Uterus (tissue), 4 donors: ENCODE results near the gene TRUB2. TPM values are rescaled to one million over a fixed set of nuclear protein-coding genes. Genes with fewer than 3 reads are reported as not detected.
"Not testable (repeated sequence)": the region's sequence is repeated elsewhere in the genome, so short reads cannot be mapped to it uniquely, and the experiment has no call there.

Experiments used
- DNase-seq, 2 donors: peaks; one replicate each; pipeline ENCODE4 v3.0.0-alpha.2; 2019 to 2020
- H3K27ac ChIP-seq, 2 donors: fragments of 200-600 bp; sonication (generic); 1 replicate in 1 of 2; 2 replicates in 1 of 2; pipeline ENCODE4 v1.5.1; 2016 to 2018
- H3K27me3 ChIP-seq, 2 donors: fragments of 200-600 bp; sonication (generic); one replicate each; pipeline ENCODE4 v1.5.1; 2018 to 2019; ENCODE audit warnings: control low read depth in 1 of 2
- H3K36me3 ChIP-seq, 2 donors: fragments of 200-600 bp; sonication (generic); one replicate each; pipeline ENCODE4 v1.5.1; 2019; ENCODE audit warnings: control low read depth in 1 of 2
- H3K4me1 ChIP-seq, 2 donors: fragments of 200-600 bp; sonication (generic); one replicate each; pipeline ENCODE4 v1.5.1; 2018 to 2019; ENCODE audit warnings: control low read depth in 1 of 2
- H3K4me3 ChIP-seq, 2 donors: fragments of 200-600 bp; sonication (generic); 1 replicate in 1 of 2; 2 replicates in 1 of 2; pipeline ENCODE4 v1.5.1; 2018 to 2019; ENCODE audit warnings: mild to moderate bottlenecking in 1 of 2
- H3K9me3 ChIP-seq, 2 donors: fragments of 200-600 bp; sonication (generic); one replicate each; pipeline ENCODE4 v1.5.1; 2019; ENCODE audit warnings: control low read depth in 1 of 2
- POLR2A ChIP-seq, 2 donors: fragments of 450-650 bp; IDR thresholded peaks; one replicate each; pipeline ENCODE4 v1.6.1; 2016; ENCODE audit warnings: antibody characterized with exemption in 2 of 2, mild to moderate bottlenecking in 1 of 2, moderate library complexity in 1 of 2
- intact Hi-C: fragments of 100-400 bp; cut with DNase I; formaldehyde crosslinking; loops from one replicate; pipeline ENCODE4 v1.15.1; 2023; ENCODE audit warnings: low total_unique reads
- total RNA-seq, 4 donors: library from RNA; depleted of rRNA in 3 of 4; stranded (reverse); fragments of >200 nt in 3 of 4; gene quantifications; one replicate each; pipeline versions ENCODE4 v1.1.0 to v1.2.4, GENCODE V29; 2014 to 2023
- TF ChIP-seq, protein P1 (sequence below), 4 experiments: fragments of 200-600 bp in 2 of 4; fragments of 450-650 bp in 2 of 4; sonication (generic) in 2 of 4; IDR thresholded peaks; one replicate each; pipeline ENCODE4 v1.5.1; 2016 to 2019; ENCODE audit warnings: antibody characterized with exemption in 4 of 4, mild to moderate bottlenecking in 2 of 4, moderate library complexity in 1 of 4
- donor health status: DM: yes; HTN: yes; CAD: no.

TRUB2 gene
- total RNA-seq, 4 donors from 2014 or later: 0.29 to 14.0 (median 9.7) TPM

- intact Hi-C loops: no loop called here
- Histone ChIP-seq H3K27me3 (no peaks in the 10 kb centered on the region), H3K36me3 (no peaks in the 10 kb centered on the region), H3K9me3 (no peaks in the 10 kb centered on the region), H3K4me1 (peaks cover 0 to 12% of the 10 kb centered on the region in 2 donors), H3K4me3 (peak overlapping the region; percentile 69 to 88), H3K27ac (peak overlapping the region; percentile 71 to 79)
- no peak for DNase-seq
- TF ChIP-seq, protein P1, sequence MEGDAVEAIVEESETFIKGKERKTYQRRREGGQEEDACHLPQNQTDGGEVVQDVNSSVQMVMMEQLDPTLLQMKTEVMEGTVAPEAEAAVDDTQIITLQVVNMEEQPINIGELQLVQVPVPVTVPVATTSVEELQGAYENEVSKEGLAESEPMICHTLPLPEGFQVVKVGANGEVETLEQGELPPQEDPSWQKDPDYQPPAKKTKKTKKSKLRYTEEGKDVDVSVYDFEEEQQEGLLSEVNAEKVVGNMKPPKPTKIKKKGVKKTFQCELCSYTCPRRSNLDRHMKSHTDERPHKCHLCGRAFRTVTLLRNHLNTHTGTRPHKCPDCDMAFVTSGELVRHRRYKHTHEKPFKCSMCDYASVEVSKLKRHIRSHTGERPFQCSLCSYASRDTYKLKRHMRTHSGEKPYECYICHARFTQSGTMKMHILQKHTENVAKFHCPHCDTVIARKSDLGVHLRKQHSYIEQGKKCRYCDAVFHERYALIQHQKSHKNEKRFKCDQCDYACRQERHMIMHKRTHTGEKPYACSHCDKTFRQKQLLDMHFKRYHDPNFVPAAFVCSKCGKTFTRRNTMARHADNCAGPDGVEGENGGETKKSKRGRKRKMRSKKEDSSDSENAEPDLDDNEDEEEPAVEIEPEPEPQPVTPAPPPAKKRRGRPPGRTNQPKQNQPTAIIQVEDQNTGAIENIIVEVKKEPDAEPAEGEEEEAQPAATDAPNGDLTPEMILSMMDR (IDR thresholded peaks at IDR 0.05): no peak
- no peak for TF ChIP-seq POLR2A (IDR thresholded peaks at IDR 0.05)
Observed at GRCh38 chr9:128340691-128341434, 18.6 kb upstream of the TRUB2 start.

DNA sequence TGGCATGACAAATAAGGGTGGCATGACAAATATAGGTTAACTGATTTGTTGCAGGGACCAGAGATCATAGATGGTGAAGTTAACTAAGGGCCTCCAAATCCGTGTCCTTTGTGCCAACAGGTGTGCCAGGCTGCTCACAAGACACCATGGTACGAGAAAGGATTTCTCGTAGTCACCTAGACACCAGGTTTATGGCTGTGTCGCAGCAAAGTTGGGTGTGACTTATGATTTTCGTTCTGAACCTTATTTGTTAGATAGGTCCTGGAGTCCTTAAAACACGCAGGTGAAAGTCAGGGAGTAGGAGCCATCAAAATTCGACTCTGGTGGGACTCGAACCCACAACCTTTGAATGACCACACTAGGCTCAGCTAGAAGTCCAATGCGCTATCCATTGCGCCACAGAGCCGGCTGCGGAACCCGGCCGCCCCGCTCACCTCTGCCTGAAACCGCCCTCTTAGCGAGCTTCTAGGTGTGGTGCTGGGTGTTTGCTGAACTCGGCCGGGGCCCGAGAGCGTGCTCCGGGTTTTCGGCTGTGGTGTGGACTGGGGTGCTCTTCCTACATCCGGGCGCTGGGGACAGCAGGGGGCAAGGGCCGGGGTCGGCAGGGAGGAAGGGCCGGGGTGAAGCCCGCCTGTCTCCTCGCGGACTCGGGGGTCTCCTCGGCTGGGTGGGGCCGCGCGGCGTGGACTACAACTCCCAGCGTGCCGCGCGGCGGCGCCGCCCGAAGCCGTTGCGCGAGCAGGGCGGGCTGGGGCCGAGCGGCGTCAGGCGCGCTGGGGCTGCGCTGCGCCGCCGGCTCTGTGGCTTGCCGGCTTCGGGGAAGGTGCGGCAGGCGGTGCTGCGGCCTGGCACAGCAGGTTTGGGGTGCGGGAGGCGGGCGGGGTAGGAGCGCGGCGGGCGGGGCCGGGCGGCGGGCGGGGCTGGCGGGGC is 17.8 kb upstream of the TRUB2 start, which contains the start of gene SLC27A4:
SLC27A4 (plus strand) TSS at position 767 of the 930 bp plus-strand sequence. CDS start 2,606 bp downstream, outside the sequence.
- no peaks in the 10 kb centered on the region for H3K9me3 ChIP-seq
- no peaks in the 10 kb centered on the region for H3K36me3 ChIP-seq
- peak; percentile 48 to 65 for DNase-seq
- intact Hi-C loops: no loop called here
- H3K4me1 ChIP-seq: peaks cover 0 to 12% of the 10 kb centered on the region in 2 donors
- peak within 1 kb of the TSS; percentile 69 to 88 for H3K4me3 ChIP-seq
- H3K27me3 ChIP-seq: no peaks in the 10 kb centered on the region
- peak in 1 of 2 donors; percentile 28 for TF ChIP-seq POLR2A (IDR thresholded peaks at IDR 0.05)
- TF ChIP-seq, protein P1 (IDR thresholded peaks at IDR 0.05): peak in 1 of 4 experiments; percentile 26
- H3K27ac ChIP-seq: peak within 1 kb of the TSS; percentile 71 to 79

- H3K4me3 ChIP-seq, H3K27ac ChIP-seq, intact Hi-C loops, DNase-seq, H3K9me3 ChIP-seq, H3K36me3 ChIP-seq, H3K27me3 ChIP-seq: not testable (repeated sequence)
- H3K4me1 ChIP-seq: peaks cover 0 to 12% of the 10 kb centered on the region in 2 donors
Observed at GRCh38 chr9:128338852-128339614, 16.8 kb upstream of the TRUB2 start.

DNA sequence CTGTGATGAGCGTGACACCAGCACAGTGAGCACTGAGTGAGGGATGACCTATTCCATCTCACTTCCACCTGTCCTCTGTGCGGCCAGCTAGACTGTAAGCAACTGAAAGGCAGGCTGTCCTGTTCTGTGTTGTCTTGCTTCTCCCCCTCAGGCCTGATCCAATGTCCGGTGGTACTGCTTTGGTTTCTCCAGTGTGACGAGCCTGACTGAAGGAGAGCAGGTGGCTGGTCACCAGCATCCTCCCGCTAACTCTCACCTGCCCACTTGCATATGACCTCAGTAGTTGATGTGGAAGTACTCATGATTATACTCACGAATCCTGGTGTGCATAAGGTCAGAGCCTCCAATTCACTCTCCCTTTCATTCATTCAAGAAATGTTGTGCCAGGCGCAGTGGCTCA is 15.7 kb upstream of the TRUB2 start:
- Histone ChIP-seq H3K4me1 (peaks cover 0 to 12% of the 10 kb centered on the region in 2 donors), H3K36me3 (no peaks in the 10 kb centered on the region), H3K9me3 (no peaks in the 10 kb centered on the region), H3K27ac (no peak overlapping the region), H3K4me3 (no peak overlapping the region), H3K27me3 (no peaks in the 10 kb centered on the region)
- TF ChIP-seq, protein P1 (IDR thresholded peaks at IDR 0.05): no peak
- no peak for TF ChIP-seq POLR2A (IDR thresholded peaks at IDR 0.05)
- intact Hi-C loops: no loop called here
- DNase-seq: no peak

DNA sequence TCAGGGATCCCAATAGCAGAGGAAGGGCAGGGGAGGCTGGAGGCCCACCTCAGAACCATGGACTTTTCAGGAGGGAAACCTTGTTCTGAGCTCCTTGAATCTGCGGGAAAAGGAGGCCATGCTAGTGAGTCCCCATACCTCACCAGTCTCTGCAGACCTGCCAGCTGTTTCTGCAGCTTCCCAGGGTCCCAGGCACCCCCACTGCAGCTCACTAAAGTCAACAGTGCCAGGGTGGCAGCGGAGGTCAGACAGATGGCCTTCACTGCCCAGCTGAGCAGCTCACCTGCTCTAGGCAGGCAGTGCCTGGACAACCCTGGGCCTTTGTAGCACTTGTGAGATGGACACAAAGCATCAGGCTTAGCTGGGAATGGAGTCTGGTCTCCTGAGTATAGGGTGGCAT is 13.7 kb upstream of the TRUB2 start:
- H3K27ac ChIP-seq: no peak overlapping the region
- no peak for DNase-seq
- intact Hi-C loops: no loop called here

More for the DNA sequence above, 13.7 kb upstream of the TRUB2 start:
- Histone ChIP-seq H3K4me1 (peaks cover 0 to 3% of the 10 kb centered on the region in 2 donors), H3K27me3 (no peaks in the 10 kb centered on the region), H3K9me3 (no peaks in the 10 kb centered on the region), H3K4me3 (no peak overlapping the region), H3K36me3 (no peaks in the 10 kb centered on the region)
- TF ChIP-seq, protein P1 (IDR thresholded peaks at IDR 0.05): no peak
- no peak for TF ChIP-seq POLR2A (IDR thresholded peaks at IDR 0.05)
